HUES48 (cell line): ENCODE measurements around the gene AMPD2.

Source experiments
- H3K27ac ChIP-seq: one replicate; pipeline ENCODE4 v1.7.0; 2013; ENCODE audit warnings: low read depth, low read length, inconsistent platforms
- H3K27me3 ChIP-seq: 2 replicates; pipeline ENCODE4 v1.6.1; 2013; ENCODE audit warnings: mild to moderate bottlenecking, low read length; ENCODE audit not compliant: control insufficient read depth, insufficient read depth
- H3K36me3 ChIP-seq: 2 replicates; pipeline ENCODE4 v1.6.1; 2013; ENCODE audit warnings: low read length; ENCODE audit not compliant: control insufficient read depth, insufficient read depth
- H3K4me1 ChIP-seq: 2 replicates; pipeline ENCODE4 v1.6.1; 2013; ENCODE audit warnings: mild to moderate bottlenecking, low read length; ENCODE audit not compliant: control insufficient read depth, insufficient read depth
- H3K4me3 ChIP-seq: 2 replicates; pipeline ENCODE4 v1.5.1; 2013; ENCODE audit warnings: mild to moderate bottlenecking, low read depth, low read length
- H3K9ac ChIP-seq: 2 replicates; pipeline ENCODE4 v1.6.1; 2013; ENCODE audit warnings: mild to moderate bottlenecking, low read depth, low read length, moderate library complexity
- H3K9me3 ChIP-seq: 2 replicates; pipeline ENCODE4 v1.6.1; 2013; ENCODE audit warnings: low read length; ENCODE audit not compliant: control insufficient read depth, insufficient read depth

The AMPD2 gene

DNA sequence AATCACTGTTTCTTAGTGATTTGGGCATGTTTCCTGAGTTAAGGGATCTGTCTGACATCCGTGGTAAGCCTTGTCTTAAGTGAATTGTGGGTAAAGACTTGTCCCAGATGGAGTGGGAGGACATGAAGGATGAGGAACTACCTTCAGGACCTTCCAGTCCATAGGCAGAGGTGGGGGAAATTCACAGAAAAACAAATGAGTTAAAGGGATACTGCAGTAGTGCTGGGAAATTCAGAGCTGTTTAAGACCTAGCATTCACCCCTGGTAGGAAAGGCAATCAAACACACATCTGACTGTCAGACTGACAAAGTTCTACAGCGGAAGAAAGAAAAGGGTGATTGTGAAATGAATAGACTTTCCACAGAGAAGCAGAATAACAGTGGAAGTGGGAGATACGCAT is 3.2 kb upstream of the AMPD2 start:
- Histone ChIP-seq H3K4me1 (peaks cover 26% of the 10 kb centered on the region), H3K4me3 (no peak overlapping the region), H3K27ac (no peak overlapping the region), H3K9ac (no peak overlapping the region), H3K9me3 (no peaks in the 10 kb centered on the region), H3K36me3 (no peaks in the 10 kb centered on the region), H3K27me3 (no peaks in the 10 kb centered on the region)

GRCh38 chr1:109617291-109617801 is 2.3 kb upstream of the AMPD2 start:
- no peaks in the 10 kb centered on the region for H3K9me3 ChIP-seq
- H3K36me3 ChIP-seq: no peaks in the 10 kb centered on the region
- no peaks in the 10 kb centered on the region for H3K27me3 ChIP-seq
- H3K4me1 ChIP-seq: peaks cover 26% of the 10 kb centered on the region
- H3K27ac ChIP-seq: peak overlapping the region; percentile 83
- no peak overlapping the region for H3K9ac ChIP-seq
- no peak overlapping the region for H3K4me3 ChIP-seq

- H3K4me1 ChIP-seq: peaks cover 26% of the 10 kb centered on the region
- H3K27me3 ChIP-seq: no peaks in the 10 kb centered on the region
- H3K27ac ChIP-seq: peak overlapping the region; percentile 72
- peak overlapping the region; percentile 85 for H3K4me3 ChIP-seq
- no peaks in the 10 kb centered on the region for H3K36me3 ChIP-seq
- no peaks in the 10 kb centered on the region for H3K9me3 ChIP-seq
- peak overlapping the region; percentile 65 for H3K9ac ChIP-seq
Measured at GRCh38 chr1:109618661-109619575, 719 bp upstream of the AMPD2 start.

GRCh38 chr1:109620401-109620791 is 759 bp downstream of the AMPD2 start:
- no peaks in the 10 kb centered on the region for H3K36me3 ChIP-seq
- no peaks in the 10 kb centered on the region for H3K27me3 ChIP-seq
- H3K9ac ChIP-seq: peak overlapping the region; percentile 67
- H3K27ac ChIP-seq: peak overlapping the region; percentile 59
- H3K4me1 ChIP-seq: peaks cover 26% of the 10 kb centered on the region
- peak overlapping the region; percentile 85 for H3K4me3 ChIP-seq
- H3K9me3 ChIP-seq: no peaks in the 10 kb centered on the region

DNA sequence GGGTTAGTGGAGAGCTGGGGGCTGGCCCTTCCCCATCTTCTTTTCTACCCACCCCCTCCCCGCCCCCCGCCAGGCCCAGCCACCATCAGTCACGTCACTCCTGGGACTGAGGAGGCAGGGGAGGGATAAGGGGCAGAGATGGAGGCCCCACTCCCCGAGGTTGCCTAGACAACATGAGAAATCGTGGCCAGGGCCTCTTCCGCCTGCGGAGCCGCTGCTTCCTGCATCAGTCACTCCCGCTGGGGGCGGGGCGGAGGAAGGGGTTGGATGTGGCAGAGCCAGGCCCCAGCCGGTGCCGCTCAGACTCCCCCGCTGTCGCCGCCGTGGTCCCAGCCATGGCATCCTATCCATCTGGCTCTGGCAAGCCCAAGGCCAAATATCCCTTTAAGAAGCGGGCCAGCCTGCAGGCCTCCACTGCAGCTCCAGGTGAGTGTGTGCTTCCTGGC is 1.2 kb downstream of the AMPD2 start:
- Histone ChIP-seq H3K4me1 (peaks cover 26% of the 10 kb centered on the region), H3K27ac (peak overlapping the region; percentile 59), H3K36me3 (no peaks in the 10 kb centered on the region), H3K9me3 (no peaks in the 10 kb centered on the region), H3K9ac (no peak overlapping the region), H3K27me3 (no peaks in the 10 kb centered on the region), H3K4me3 (peak overlapping the region; percentile 85)

DNA sequence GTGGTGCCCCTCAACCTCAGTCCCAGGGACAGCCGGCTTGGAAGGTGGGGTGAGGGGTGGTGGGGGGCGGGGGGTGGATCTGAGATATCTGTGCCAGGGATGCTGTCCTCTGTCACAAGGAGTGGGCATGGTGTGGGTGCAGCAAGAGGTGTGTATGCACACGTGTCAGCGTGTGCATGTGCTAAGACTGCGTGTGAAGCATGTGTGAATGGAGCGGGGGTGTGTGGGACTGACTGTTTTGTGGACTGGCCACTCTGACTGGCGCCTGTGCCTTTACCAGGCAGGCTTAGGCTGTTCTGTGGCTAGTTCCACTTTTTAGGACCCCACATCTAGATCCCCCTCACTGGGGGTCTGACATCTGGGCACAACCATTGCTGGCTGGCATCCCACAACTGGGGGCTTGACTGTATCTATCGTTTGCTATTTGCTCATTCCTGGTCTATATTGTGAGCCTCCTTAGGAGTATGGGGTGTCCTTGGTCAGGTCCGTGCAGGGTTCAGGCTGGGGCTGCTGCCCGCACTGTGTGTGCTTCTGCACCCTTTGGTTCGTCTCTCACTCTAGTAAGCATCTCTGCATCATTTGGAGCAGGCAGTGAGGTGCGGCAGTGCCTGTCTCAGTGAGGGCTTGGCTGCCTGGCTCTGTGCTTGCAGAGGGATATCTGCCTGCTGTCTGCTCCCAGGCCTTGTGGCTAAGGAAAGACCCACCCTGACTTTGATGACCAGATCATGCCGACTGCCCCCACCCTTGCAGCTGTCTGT is 1.9 kb downstream of the AMPD2 start:
- no peaks in the 10 kb centered on the region for H3K9me3 ChIP-seq
- no peak overlapping the region for H3K9ac ChIP-seq
- no peak overlapping the region for H3K27ac ChIP-seq
- H3K27me3 ChIP-seq: no peaks in the 10 kb centered on the region
- H3K4me1 ChIP-seq: peaks cover 26% of the 10 kb centered on the region
- H3K36me3 ChIP-seq: peaks cover 3% of the 10 kb centered on the region
- peak overlapping the region; percentile 85; the same call in 1 of the 2 replicates for H3K4me3 ChIP-seq

- peaks cover 19% of the 10 kb centered on the region for H3K4me1 ChIP-seq
- peaks cover 10% of the 10 kb centered on the region for H3K36me3 ChIP-seq
- H3K9ac ChIP-seq: no peak overlapping the region
- no peak overlapping the region for H3K4me3 ChIP-seq
- H3K27ac ChIP-seq: no peak overlapping the region
- no peaks in the 10 kb centered on the region for H3K27me3 ChIP-seq
- no peaks in the 10 kb centered on the region for H3K9me3 ChIP-seq
Measured at GRCh38 chr1:109622137-109622892, 2.7 kb downstream of the AMPD2 start.

- H3K27ac ChIP-seq: no peak overlapping the region
- no peaks in the 10 kb centered on the region for H3K9me3 ChIP-seq
- no peaks in the 10 kb centered on the region for H3K27me3 ChIP-seq
- peaks cover 13% of the 10 kb centered on the region for H3K4me1 ChIP-seq
- H3K36me3 ChIP-seq: peaks cover 16% of the 10 kb centered on the region
- no peak overlapping the region for H3K9ac ChIP-seq
- H3K4me3 ChIP-seq: no peak overlapping the region
Measured at GRCh38 chr1:109622895-109623294, 3.3 kb downstream of the AMPD2 start.

GRCh38 chr1:109623601-109624161 is 4.0 kb downstream of the AMPD2 start:
- no peaks in the 10 kb centered on the region for H3K27me3 ChIP-seq
- no peak overlapping the region for H3K27ac ChIP-seq
- peaks cover 8% of the 10 kb centered on the region for H3K4me1 ChIP-seq
- no peaks in the 10 kb centered on the region for H3K9me3 ChIP-seq
- no peak overlapping the region for H3K9ac ChIP-seq
- H3K36me3 ChIP-seq: peaks cover 24% of the 10 kb centered on the region
- H3K4me3 ChIP-seq: no peak overlapping the region

DNA sequence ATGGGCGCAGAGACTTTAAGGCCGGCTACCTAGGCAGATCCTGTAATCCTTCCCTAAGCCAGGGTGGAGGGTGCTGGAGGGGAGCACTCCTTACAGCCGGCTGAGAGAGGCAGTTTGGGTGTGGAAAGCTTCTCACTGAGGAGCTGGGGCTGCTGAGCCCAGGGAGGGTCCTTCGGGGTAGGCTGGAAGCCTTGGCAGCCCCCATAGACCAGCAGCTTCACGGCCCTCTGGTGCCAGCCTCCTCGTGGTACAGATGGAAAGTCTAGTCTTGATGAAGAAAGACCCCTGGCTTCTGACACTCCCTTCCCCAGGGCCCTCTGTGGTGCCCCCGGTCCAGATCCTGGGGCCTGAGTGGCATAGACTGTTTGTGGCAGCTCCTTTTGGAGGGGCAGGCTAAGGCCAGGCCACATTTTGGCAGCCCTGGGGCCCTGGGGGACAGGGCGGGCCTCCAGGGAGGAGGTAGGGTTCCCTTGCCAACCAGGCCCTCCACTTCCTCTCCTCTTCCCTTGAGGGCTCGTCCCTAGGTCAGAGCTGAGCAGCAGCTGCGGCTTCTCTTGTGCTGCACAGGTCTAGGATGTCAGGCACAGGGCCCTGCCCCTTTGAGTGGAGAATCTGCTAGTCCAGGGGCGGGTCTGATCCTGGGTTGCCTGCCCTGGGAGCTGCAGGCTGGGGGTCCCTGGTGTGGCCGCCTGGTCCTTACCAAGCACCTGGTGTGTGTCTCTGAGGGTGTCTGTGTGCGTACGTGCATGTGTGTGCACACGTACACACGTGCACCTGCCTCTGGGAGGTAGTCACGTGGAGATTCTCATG is 4.8 kb downstream of the AMPD2 start:
- no peak overlapping the region for H3K9ac ChIP-seq
- no peaks in the 10 kb centered on the region for H3K27me3 ChIP-seq
- no peak overlapping the region for H3K4me3 ChIP-seq
- no peak overlapping the region for H3K27ac ChIP-seq
- peaks cover under 1% of the 10 kb centered on the region for H3K4me1 ChIP-seq
- no peaks in the 10 kb centered on the region for H3K9me3 ChIP-seq
- peaks cover 31% of the 10 kb centered on the region for H3K36me3 ChIP-seq
